Prostate gland (tissue), 2 donors: ENCODE results near the gene PAX2.

Experiments
- CTCF ChIP-seq, 4 experiments: fragments of 200-600 bp in 2 of 4; fragments of 450-650 bp in 2 of 4; sonication (generic) in 2 of 4; IDR thresholded peaks; 1 replicate in 3 of 4; 2 replicates in 1 of 4; pipeline ENCODE4 v1.5.1; 2016 to 2019; ENCODE audit warnings: antibody characterized with exemption in 4 of 4, mild to moderate bottlenecking in 2 of 4, moderate library complexity in 2 of 4
- POLR2A ChIP-seq: fragments of 450-650 bp; IDR thresholded peaks from one replicate; pipeline ENCODE4 v1.6.1; 2016; ENCODE audit warnings: antibody characterized with exemption, mild to moderate bottlenecking

- TF ChIP-seq CTCF (IDR thresholded peaks at IDR 0.05): peak in 3 of 4 experiments; percentile 16 to 44 (median 25)
- no peak for TF ChIP-seq POLR2A
Measured at GRCh38 chr10:100872034-100872791, 126.8 kb downstream of the PAX2 start.
